GM18868 (cell line): ENCODE data around the gene PPP1R9A.

Source experiments
- ATAC-seq: cut with Tn5 transposase; IDR thresholded peaks from one replicate; pipeline ENCODE4 v1.9.1; 2021; ENCODE audit warnings: mild to moderate bottlenecking, moderate library complexity; ENCODE audit not compliant: unreplicated experiment

PPP1R9A gene

GRCh38 chr7:95304990-95305389 lies 397.6 kb downstream of the PPP1R9A start:
- no peak for ATAC-seq

DNA sequence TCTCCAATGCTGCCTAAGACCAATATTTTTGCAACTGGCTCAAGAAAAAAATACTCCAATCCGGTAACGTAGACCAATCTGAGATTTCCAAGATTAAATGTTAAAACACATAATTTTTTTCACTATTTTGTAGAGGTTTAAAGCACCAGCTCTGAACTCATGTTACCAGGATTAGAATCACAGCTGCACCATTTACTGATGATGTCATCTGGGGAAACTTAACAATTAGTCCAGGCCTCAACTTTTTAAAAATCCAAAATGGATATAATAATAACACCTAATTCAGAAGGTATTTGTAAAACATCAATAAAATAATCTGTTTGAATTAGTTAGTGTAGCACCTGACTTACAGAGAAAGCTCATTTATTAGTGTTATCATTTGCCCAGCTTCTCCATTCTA lies 402.6 kb downstream of the PPP1R9A start:
- no peak for ATAC-seq

DNA sequence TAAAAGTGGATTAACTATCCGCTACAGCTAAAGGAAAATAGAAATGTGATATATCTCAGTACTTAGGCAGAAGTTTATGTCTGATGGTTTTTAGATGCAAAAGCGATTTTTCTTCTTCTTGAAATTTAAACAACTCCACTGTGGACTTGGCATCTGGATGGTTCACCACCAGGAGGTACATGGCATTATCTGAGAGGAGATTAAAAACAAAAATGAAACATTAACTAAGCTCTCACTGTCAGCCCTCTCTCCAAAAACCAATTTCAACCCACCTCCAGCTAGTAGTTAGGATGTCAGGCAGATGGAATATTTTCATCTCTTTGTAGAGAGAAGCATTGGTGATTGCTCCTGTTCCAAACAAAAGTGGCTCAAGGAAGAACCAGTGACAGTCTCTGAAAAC lies 404.0 kb downstream of the PPP1R9A start:
- ATAC-seq: no peak

DNA sequence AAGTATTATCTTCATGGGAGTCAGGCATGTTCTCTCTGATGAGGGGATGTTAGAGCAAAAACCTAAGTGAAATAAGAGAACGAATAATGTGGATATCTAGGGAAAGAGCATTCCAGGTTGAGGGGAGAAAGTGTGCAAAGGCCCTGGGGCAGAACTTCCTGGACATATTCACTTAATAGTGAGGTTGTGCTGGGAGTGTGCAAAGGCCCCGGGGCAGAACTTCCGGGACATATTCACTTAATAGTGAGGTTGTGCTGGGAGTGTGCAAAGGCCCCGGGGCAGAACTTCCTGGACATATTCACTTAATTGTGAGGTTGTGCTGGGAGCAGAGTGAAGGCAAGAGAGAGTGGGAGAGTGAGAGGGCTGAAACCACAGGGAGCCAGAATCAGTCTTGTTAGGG lies 405.2 kb downstream of the PPP1R9A start:
- ATAC-seq: no peak

DNA sequence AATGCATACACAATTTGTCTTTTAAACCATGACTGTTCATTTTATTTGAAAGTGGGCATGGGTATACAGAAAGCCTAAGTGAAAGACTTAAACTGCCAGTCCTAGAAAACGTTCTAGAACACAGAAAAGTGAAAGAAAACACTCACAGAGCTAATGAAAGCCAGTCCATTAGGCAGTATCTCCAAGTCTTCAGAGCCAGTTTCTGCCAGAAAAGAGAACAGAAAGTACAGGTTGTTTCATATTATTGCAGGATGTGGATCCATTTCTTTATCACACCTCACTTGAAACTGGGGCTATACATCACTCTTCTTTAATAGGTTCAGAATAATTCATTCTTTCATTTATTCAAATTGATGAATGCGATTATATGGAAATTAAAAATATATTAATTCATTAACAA lies 409.2 kb downstream of the PPP1R9A start:
- peak; percentile 91 for ATAC-seq

- no peak for ATAC-seq
Observed at GRCh38 chr7:95317546-95317945, 410.2 kb downstream of the PPP1R9A start.

GRCh38 chr7:95317966-95318365 lies 410.6 kb downstream of the PPP1R9A start:
- ATAC-seq: no peak

DNA sequence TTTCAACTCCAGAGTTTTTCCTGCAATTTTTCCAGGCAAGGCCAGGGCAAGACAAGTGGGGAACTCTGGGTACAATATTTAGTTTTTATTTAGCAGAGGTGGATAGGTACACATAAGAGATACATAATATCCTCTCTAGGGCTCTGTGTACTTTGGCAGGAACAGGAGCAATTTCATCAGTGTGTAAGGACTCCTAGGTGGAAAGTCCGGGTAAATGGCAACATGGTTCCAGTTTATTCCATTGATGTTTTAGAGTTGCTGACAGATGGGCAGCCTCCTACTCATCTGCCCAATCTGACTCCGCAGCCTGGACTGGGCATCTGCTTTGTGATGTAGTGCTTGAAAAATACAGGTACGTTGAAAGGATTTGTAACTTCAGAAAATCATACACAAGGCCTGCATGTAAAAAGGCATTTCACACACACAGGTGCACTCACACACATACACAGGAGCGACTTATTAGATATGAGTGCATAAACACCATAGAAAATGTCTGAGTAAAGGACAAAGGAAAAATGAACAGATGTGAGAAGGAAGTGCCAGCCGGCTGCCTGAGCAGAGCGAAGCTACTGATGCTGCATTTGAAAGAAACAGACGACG lies 411.2 kb downstream of the PPP1R9A start:
- ATAC-seq: no peak

DNA sequence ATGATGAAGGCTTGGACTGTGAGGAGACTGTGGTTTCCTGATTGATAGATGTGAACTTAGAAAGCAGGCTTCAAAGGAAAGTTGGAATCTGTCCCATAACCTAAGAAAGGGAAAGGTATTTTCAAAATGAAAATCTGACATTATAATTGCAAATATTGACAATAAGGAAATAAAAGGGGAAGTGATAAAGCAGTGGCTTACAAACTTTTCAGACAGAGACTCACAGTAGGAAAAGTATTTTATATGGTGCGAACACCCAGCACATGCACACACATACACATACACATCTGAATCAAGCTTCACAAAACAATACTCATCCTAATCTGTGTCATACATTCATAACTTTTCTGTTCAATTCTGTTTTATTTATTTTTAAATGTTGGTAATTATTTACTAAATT lies 412.2 kb downstream of the PPP1R9A start:
- no peak for ATAC-seq

- ATAC-seq: no peak
Observed at GRCh38 chr7:95320651-95321050, 413.3 kb downstream of the PPP1R9A start.

GRCh38 chr7:95321720-95322119 lies 414.3 kb downstream of the PPP1R9A start:
- ATAC-seq: no peak

GRCh38 chr7:95322396-95322795 lies 415.0 kb downstream of the PPP1R9A start:
- no peak for ATAC-seq

- ATAC-seq: no peak
Observed at GRCh38 chr7:95322854-95323253, 415.5 kb downstream of the PPP1R9A start.

DNA sequence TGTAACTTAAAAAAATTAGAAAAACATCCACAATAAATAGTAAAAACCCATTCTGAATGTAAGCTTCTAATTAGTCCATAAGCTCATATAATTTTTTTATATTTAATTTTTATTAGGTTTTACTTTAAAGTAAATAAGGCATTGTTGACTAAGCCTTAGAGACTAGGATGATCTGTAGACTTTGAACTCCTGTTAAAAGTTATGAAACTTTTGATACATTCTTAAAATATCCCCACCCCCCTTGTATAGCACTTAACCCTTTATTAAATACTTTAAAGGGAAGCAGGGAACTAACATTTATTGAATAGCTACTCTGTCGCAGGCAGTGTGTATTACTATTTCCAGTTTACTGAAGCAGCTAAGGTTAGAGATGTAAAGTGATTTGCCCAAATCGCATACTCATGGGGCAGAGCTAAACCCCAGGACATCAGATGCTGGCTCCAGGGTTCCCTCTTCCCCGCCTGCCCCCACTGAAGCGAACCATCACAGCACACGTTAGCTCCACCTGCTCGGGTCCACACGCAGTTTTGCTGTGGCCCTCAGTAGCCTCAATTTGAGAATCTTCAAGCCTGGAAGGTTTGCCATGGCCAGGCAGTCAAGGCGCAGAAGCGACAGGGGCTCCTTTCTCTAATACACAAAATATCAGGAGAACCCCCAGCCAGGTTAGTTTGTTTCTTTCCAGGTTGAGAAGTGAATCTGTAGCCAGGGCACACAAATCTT lies 416.2 kb downstream of the PPP1R9A start:
- no peak for ATAC-seq

DNA sequence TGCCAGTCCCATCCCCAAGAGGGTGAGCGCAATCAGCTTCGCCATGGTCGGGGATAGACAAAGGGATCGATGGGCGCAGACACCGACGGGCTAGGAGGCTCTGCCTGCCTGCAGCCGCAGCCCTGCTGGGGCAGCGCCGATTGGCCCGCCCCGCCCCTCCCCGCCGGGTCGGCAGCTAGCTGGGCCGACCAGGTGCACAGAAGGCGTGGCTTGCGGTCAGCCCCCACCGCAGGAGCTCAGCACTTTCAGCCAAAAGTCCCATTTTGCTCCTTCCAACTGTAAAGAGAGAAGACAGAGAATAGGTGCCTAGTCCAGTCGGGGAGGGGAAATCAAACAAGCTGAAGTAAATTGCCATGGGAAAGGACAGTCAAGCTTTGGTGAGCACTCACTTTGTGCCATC lies 417.0 kb downstream of the PPP1R9A start, which contains the start of gene PON1:
PON1 (minus strand) TSS at position 102 of the 400 bp plus-strand sequence; CDS start at position 45, 57 bp downstream.
- peak; percentile 58 for ATAC-seq

GRCh38 chr7:95327356-95327755 lies 420.0 kb downstream of the PPP1R9A start:
- ATAC-seq: no peak

DNA sequence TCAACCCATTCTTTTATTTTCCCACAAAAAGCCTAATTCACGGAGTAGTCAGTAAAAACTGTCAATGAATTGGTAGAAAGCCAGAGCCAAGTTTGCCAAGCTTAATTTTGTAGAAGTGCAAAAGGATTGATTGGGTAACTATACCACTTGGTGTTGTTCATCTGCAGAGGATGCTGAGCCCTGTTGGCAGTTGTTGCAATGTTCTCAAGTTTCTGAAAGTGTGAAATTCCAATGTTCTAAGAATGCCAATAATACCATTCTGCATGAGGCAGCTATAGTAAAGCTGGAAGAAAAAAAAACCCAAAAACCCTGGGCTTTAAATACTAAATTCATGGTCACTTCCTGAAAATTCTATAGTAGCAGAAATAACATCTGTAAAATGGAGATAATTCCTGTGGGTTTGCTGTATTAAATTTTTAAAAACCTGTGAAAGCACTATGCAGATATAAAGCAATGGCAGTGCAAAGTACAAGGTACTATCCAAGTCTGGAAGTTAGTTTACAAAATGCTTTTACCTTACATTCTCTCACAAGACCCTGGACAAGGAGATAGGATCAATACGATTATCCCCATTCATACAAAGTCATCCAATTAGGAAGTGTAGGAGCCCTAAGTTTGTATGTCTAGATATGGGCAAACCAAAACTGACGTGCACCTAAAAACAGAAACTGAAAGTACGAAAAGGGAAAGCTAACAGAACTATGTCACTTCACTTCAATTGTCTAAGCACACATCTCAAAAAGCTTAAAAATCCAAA lies 423.0 kb downstream of the PPP1R9A start:
- peak; percentile 98 for ATAC-seq

GRCh38 chr7:95330961-95331337 lies 423.6 kb downstream of the PPP1R9A start:
- ATAC-seq: peak; percentile 35

GRCh38 chr7:95334447-95334846 lies 427.1 kb downstream of the PPP1R9A start:
- ATAC-seq: no peak

DNA sequence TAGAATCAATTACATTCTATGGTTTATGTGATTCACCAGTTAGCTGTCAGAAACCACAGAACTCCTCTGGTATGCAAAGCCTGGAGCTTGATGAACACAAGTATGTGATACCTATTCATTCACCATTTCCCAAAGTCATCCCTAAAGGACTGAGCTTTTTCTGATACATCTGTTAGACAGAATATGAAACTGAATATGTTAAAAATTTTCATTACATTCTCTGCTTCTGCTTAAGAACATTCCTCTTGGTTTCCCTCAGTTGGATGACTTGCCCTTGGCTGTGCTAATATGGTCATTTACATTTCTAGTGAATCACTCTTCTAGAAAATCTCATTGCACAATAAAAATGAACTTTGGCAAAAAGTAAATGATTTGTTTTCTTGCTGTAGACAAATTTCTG lies 427.7 kb downstream of the PPP1R9A start:
- no peak for ATAC-seq

DNA sequence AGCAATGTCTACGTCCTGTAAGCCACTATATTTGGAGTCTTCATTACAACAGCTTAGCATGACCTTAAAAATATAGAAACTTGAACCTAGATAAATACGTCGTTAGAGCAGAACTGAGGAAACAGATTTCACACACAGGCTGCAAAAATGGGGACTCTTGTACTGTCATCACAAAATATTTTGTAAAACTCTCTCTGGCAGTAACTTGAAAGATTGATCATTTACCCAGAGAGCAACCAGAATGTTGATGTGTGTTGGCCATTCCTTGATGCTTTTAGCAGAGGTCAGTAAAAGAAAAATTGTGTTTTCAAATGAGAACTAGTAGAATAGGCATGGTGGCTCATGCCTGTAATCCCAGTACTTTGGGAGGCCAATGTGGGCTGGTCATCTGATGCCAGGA lies 431.4 kb downstream of the PPP1R9A start:
- ATAC-seq: no peak

DNA sequence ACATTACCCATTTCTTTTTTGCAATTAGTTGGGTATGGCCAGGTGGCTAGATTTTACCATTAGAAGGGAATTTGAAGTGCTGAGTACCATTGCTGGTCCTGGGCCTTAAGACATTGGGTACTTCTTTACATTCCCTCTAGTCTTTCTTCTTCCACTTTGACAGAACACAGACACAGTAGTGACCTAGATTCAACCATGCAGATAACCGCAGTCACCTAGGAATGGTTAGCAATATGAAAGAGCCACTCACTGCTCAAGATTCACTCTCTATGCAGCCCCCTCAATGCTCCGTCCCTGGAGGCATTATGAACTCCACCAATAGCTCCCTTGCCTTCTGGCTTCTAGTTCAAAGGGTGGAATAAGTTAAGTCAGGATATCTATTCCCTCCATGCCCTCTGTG lies 433.1 kb downstream of the PPP1R9A start:
- peak; percentile 89 for ATAC-seq
